ACC112 (cell line): ENCODE data around the gene SHISA7.

ENCODE experiments used
- H2AFZ ChIP-seq: fragments of 200-600 bp; sonication (generic); one replicate; pipeline ENCODE4 v1.6.0; 2017; ENCODE audit warnings: antibody characterized with exemption, low read length; ENCODE audit not compliant: unreplicated experiment
- H3K27ac ChIP-seq: fragments of 200-600 bp; sonication (generic); 2 replicates; pipeline ENCODE4 v1.5.1; 2014; ENCODE audit warnings: low read depth, mild to moderate bottlenecking, antibody characterized with exemption, low read length, moderate library complexity
- H3K27me3 ChIP-seq: fragments of 200-600 bp; sonication (generic); 2 replicates; pipeline ENCODE4 v1.6.1; 2014; ENCODE audit warnings: mild to moderate bottlenecking, antibody characterized with exemption, low read length, moderate library complexity, mixed read lengths; ENCODE audit not compliant: insufficient read depth
- H3K36me3 ChIP-seq: fragments of 200-600 bp; sonication (generic); 2 replicates; pipeline ENCODE4 v1.6.1; 2016; ENCODE audit warnings: mild to moderate bottlenecking, antibody characterized with exemption, low read length, moderate library complexity, mixed read lengths; ENCODE audit not compliant: insufficient read depth
- H3K4me1 ChIP-seq: fragments of 200-600 bp; sonication (generic); one replicate; pipeline ENCODE4 v1.6.1; 2016; ENCODE audit warnings: low read length, mixed read lengths; ENCODE audit not compliant: insufficient read depth, unreplicated experiment, control insufficient read depth
- H3K4me3 ChIP-seq: fragments of 200-600 bp; sonication (generic); 2 replicates; pipeline ENCODE4 v1.5.1; 2014; ENCODE audit warnings: mild to moderate bottlenecking, low read depth, low read length
- H3K79me2 ChIP-seq: fragments of 200-600 bp; sonication (generic); one replicate; pipeline ENCODE4 v1.6.0; 2016; ENCODE audit warnings: low read length; ENCODE audit not compliant: control insufficient read depth, unreplicated experiment, insufficient read depth

The SHISA7 gene

DNA sequence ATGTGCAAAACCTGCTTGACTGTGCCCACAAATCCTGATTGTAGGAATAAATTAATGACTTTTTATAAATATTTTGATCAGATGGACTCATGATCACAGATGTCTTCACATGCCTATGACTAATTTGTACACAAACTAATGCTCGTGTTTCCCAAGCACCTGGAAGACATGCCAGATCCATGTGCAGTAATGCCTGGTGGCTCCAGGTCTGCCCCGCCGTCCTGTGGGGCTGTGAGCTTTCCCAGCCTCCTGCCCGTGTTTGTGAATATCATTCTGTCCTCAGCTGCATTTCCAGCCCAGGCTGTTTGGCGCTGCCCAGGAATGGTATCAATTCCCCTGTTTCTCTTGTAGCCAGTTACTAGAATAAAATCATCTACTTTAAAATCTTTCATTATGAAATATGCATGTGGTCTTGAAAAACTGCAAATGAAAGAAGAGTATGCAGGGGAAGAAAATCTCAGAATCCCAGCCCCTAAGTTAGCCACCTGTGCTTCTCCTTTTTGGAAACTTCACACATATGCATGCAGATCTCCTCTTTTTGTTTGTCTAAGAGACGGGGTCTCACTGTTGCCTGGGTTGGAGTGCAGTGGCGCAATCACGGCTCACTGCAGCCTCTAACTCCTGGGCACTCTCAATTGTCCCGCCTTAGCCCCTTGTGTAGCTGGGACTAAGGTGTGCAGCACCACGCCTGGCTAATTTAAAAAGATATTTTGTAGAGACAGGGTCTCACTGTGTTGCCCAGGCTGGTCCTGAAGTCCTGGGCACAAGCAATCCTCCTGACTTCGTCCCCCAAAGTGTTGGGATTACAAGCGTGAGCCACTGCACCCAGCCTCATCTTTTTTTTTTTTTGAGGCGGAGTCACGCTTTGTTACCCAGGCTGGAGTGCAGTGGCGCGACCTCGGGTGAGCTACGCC, 51.1 kb downstream of the SHISA7 start:
- Histone ChIP-seq H2AFZ (no peak overlapping the region), H3K4me3 (no peak overlapping the region), H3K4me1 (peaks cover 14% of the 10 kb centered on the region), H3K36me3 (peaks cover 24% of the 10 kb centered on the region; the same call in 1 of the 2 replicates), H3K79me2 (peaks cover 33% of the 10 kb centered on the region), H3K27ac (no peak overlapping the region), H3K27me3 (no peaks in the 10 kb centered on the region)

GRCh38 chr19:55391191-55391670, 51.9 kb downstream of the SHISA7 start:
- Histone ChIP-seq H3K27ac (no peak overlapping the region), H3K36me3 (peaks cover 27% of the 10 kb centered on the region; the same call in 1 of the 2 replicates)

GRCh38 chr19:55390461-55390880, 52.6 kb downstream of the SHISA7 start:
- Histone ChIP-seq H3K4me1 (peaks cover 14% of the 10 kb centered on the region), H3K79me2 (peaks cover 45% of the 10 kb centered on the region), H2AFZ (no peak overlapping the region), H3K36me3 (peaks cover 27% of the 10 kb centered on the region; the same call in 1 of the 2 replicates), H3K27me3 (no peaks in the 10 kb centered on the region), H3K27ac (no peak overlapping the region), H3K4me3 (no peak overlapping the region)

More at GRCh38 chr19:55391191-55391670, 51.9 kb downstream of the SHISA7 start:
- peaks cover 40% of the 10 kb centered on the region for H3K79me2 ChIP-seq
- no peak overlapping the region for H3K4me3 ChIP-seq
- H3K27me3 ChIP-seq = no peaks in the 10 kb centered on the region
- H3K4me1 ChIP-seq = peaks cover 14% of the 10 kb centered on the region
- no peak overlapping the region for H2AFZ ChIP-seq

GRCh38 chr19:55389386-55390317, 53.4 kb downstream of the SHISA7 start:
- H3K4me3 ChIP-seq = no peak overlapping the region
- peaks cover 27% of the 10 kb centered on the region; the same call in 1 of the 2 replicates for H3K36me3 ChIP-seq
- H3K27me3 ChIP-seq = no peaks in the 10 kb centered on the region
- peaks cover 14% of the 10 kb centered on the region for H3K4me1 ChIP-seq
- peaks cover 45% of the 10 kb centered on the region for H3K79me2 ChIP-seq
- no peak overlapping the region for H2AFZ ChIP-seq
- H3K27ac ChIP-seq = no peak overlapping the region

DNA sequence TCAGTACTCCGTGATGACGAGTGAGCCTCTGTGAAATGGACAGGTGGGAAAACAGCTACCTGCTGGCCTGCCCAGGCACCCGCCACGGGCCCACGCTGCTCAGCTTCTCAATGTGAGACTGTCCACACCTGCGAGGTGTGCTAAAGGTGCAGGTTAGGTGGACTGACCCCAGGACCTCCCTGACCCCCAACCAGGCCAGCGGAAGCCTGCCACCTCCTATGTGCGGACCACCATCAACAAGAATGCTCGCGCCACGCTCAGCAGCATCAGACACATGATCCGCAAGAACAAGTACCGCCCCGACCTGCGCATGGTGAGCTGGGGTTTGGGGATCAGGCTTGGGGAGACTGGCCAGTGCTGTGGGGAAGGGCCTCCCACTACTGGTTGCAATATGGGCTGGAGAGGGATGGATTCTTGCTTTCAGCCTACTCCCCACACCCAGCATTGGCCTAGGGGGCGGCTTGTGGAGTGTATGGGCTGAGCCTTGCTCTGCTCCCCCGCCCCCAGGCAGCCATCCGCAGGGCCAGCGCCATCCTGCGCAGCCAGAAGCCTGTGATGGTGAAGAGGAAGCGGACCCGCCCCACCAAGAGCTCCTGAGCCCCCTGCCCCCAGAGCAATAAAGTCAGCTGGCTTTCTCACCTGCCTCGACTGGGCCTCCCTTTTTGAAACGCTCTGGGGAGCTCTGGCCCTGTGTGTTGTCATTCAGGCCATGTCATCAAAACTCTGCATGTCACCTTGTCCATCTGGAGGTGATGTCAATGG, 55.2 kb downstream of the SHISA7 start:
- peaks cover 14% of the 10 kb centered on the region for H3K4me1 ChIP-seq
- peak overlapping the region; percentile 84 for H3K4me3 ChIP-seq
- H3K27me3 ChIP-seq = no peaks in the 10 kb centered on the region
- H3K79me2 ChIP-seq = peaks cover 45% of the 10 kb centered on the region
- H3K36me3 ChIP-seq = peaks cover 27% of the 10 kb centered on the region; the same call in 1 of the 2 replicates
- H3K27ac ChIP-seq = no peak overlapping the region
- H2AFZ ChIP-seq = no peak overlapping the region

GRCh38 chr19:55386493-55386971, 56.6 kb downstream of the SHISA7 start:
- peaks cover 27% of the 10 kb centered on the region; the same call in 1 of the 2 replicates for H3K36me3 ChIP-seq
- H3K27me3 ChIP-seq = no peaks in the 10 kb centered on the region
- H3K27ac ChIP-seq = peak overlapping the region; percentile 37; the same call in 1 of the 2 replicates
- H3K4me3 ChIP-seq = peak overlapping the region; percentile 84
- peaks cover 45% of the 10 kb centered on the region for H3K79me2 ChIP-seq
- peaks cover 14% of the 10 kb centered on the region for H3K4me1 ChIP-seq
- H2AFZ ChIP-seq = no peak overlapping the region

GRCh38 chr19:55385724-55386492, 57.2 kb downstream of the SHISA7 start, which contains the start of gene RPL28:
TSS of gene RPL28 (plus strand) at chr19:55385932. CDS start at chr19:55386358, 426 bp downstream.
- Histone ChIP-seq H3K27ac (peak within 1 kb of the TSS; percentile 82), H3K36me3 (peaks cover 24% of the 10 kb centered on the region; the same call in 1 of the 2 replicates), H3K27me3 (no peaks in the 10 kb centered on the region), H3K79me2 (peaks cover 42% of the 10 kb centered on the region), H3K4me1 (peaks cover 14% of the 10 kb centered on the region), H3K4me3 (peak within 1 kb of the TSS; percentile 84), H2AFZ (no peak within 1 kb of the TSS)

DNA sequence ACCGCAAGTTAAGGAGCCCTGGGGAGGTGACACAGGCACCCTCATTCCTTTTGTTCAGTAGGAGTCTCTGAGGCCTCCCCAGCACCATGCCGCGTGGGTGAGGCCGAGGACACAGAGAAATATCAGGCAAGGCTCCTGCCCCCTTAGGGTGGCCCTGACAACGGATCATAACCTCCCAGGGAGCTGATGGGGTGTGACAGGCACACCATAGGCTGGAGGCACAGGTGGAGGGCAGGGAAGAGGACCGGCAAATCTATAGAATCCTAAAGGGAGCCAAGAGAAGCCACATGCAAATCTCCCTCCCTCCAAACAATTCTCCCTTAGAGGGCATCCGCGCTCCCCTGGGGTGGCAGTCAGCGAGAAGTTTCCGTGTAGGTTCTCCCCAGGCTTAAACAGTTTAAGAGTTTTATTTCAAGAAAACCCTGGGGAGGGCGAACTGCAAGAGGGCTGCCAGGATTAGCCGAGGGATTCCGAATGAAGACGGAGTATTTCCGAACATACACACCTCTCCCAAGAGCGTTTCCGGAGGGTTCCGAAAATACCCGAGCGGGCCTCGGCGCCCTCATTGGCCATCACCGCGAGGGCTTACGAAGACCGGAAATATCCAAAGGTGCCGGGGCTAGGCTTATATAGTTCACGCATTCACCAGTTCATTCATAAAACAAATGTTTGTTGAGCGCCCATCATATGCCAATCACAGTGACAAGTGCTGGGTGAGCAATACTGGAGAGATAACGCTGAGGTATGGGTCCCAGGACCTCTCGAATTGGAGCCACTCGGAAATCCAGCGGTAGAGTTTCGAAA, 58.0 kb downstream of the SHISA7 start:
- peaks cover 42% of the 10 kb centered on the region for H3K79me2 ChIP-seq
- H3K4me3 ChIP-seq = peak overlapping the region; percentile 84
- peaks cover 14% of the 10 kb centered on the region for H3K4me1 ChIP-seq
- no peaks in the 10 kb centered on the region for H3K27me3 ChIP-seq
- H3K27ac ChIP-seq = peak overlapping the region; percentile 82
- no peak overlapping the region for H2AFZ ChIP-seq
- H3K36me3 ChIP-seq = peaks cover 19% of the 10 kb centered on the region; the same call in 1 of the 2 replicates
